ENCODE data around the gene ALDH3A2. TPM values are rescaled to one million over a fixed set of nuclear protein-coding genes. Genes with fewer than 3 reads are reported as not detected.

The ALDH3A2 gene
- total and polyA plus RNA-seq, 2 donors (not counting 1 experiment from before 2014, with no cell fraction given): 7.5 to 35.1 TPM

GRCh38 chr17:19719355-19720209 is 71.0 kb downstream of the ALDH3A2 start:
- DNase-seq: no peak
- Mint-ChIP-seq H3K9me3 (ENCODE audit: insufficient read depth) (no peaks in the 10 kb centered on the region), H3K27me3 (peaks cover 3% of the 10 kb centered on the region), H3K27ac (no peak overlapping the region), H3K4me3 (no peak overlapping the region), H3K4me1 (peaks cover 6% of the 10 kb centered on the region)
- WGBS (ENCODE audit: insufficient coverage): 96% methylated on average over 22 of the region's 23 CpGs
- no peaks in the 10 kb centered on the region for H3K27me3 ChIP-seq (replicated peaks in 1 of 4; ENCODE audit: control extremely low read depth in 1 of 4, control insufficient read depth in 3 of 4, insufficient read depth in 4 of 4, low read length in 3 of 4)
- no peaks in the 10 kb centered on the region for H3K79me2 ChIP-seq (ENCODE audit: control insufficient read depth, insufficient read depth, low read length)
- no peaks in the 10 kb centered on the region for H3K9me3 ChIP-seq (ENCODE audit: control extremely low read depth in 1 of 3, control insufficient read depth in 2 of 3, insufficient read depth in 1 of 3, low read length in 2 of 3)
- no peak overlapping the region for H3K9ac ChIP-seq (ENCODE audit: low read length)
- ChIA-PET CTCF (interaction anchor here (1.1 kb wide), 1 partner anchor 47 kb away, joined by 4 read pairs; no protein-coding TSS in a partner anchor), POLR2A (no interaction called here)
- no peak overlapping the region for H3K4me3 ChIP-seq (ENCODE audit: control extremely low read depth in 1 of 5, extremely low read depth in 1 of 5, insufficient read depth in 1 of 5, low read depth in 2 of 5, low read length in 4 of 5)
- TF ChIP-seq CTCF (IDR thresholded peaks at IDR 0.05): no peak
- no peak for TF ChIP-seq EZH2 (IDR thresholded peaks at IDR 0.05; ENCODE audit: borderline replicate concordance, insufficient read depth, low read depth, low read length, poor library complexity, severe bottlenecking)
- H2AFZ ChIP-seq (ENCODE audit: insufficient read depth, low read depth, low read length, poor library complexity, severe bottlenecking): no peak overlapping the region
- no peak overlapping the region for H3K27ac ChIP-seq (ENCODE audit: low read length in 2 of 2)
- no peaks in the 10 kb centered on the region for H3K36me3 ChIP-seq (replicated peaks in 1 of 2; ENCODE audit: control extremely low read depth in 1 of 2, control insufficient read depth in 1 of 2, extremely low read depth in 1 of 2, insufficient read depth in 2 of 2, low read length in 1 of 2)
- ATAC-seq (ENCODE audit: low read depth): no peak
- H3K4me2 ChIP-seq (replicated peaks; ENCODE audit: low read depth, low read length, poor library complexity, severe bottlenecking): no peak overlapping the region
- H3K4me1 ChIP-seq (ENCODE audit: control insufficient read depth in 2 of 2, insufficient read depth in 2 of 2, low read length in 2 of 2): peaks cover 6% of the 10 kb centered on the region in 2 donors
- no peaks in the 10 kb centered on the region for H4K20me1 ChIP-seq (ENCODE audit: control insufficient read depth, insufficient read depth, low read length, poor library complexity, severe bottlenecking)
- intact Hi-C loops (cut with micrococcal nuclease): no loop called here

GRCh38 chr17:19720210-19720475 is 71.6 kb downstream of the ALDH3A2 start:
- Mint-ChIP-seq H3K27me3 (peaks cover 3% of the 10 kb centered on the region), H3K27ac (no peak overlapping the region), H3K4me3 (no peak overlapping the region), H3K4me1 (peaks cover 9% of the 10 kb centered on the region), H3K9me3 (ENCODE audit: insufficient read depth) (no peaks in the 10 kb centered on the region)
- Histone ChIP-seq H3K9me3 (ENCODE audit: control extremely low read depth in 1 of 3, control insufficient read depth in 2 of 3, insufficient read depth in 1 of 3, low read length in 2 of 3) (no peaks in the 10 kb centered on the region), H3K4me1 (ENCODE audit: control insufficient read depth in 2 of 2, insufficient read depth in 2 of 2, low read length in 2 of 2) (peaks cover 11 to 12% of the 10 kb centered on the region in 2 donors), H4K20me1 (ENCODE audit: control insufficient read depth, insufficient read depth, low read length, poor library complexity, severe bottlenecking) (no peaks in the 10 kb centered on the region), H3K4me3 (ENCODE audit: control extremely low read depth in 1 of 5, extremely low read depth in 1 of 5, insufficient read depth in 1 of 5, low read depth in 2 of 5, low read length in 4 of 5) (no peak overlapping the region), H3K36me3 (replicated peaks in 1 of 2; ENCODE audit: control extremely low read depth in 1 of 2, control insufficient read depth in 1 of 2, extremely low read depth in 1 of 2, insufficient read depth in 2 of 2, low read length in 1 of 2) (no peaks in the 10 kb centered on the region), H3K27me3 (replicated peaks in 1 of 4; ENCODE audit: control extremely low read depth in 1 of 4, control insufficient read depth in 3 of 4, insufficient read depth in 4 of 4, low read length in 3 of 4) (no peaks in the 10 kb centered on the region), H3K4me2 (replicated peaks; ENCODE audit: low read depth, low read length, poor library complexity, severe bottlenecking) (no peak overlapping the region), H2AFZ (ENCODE audit: insufficient read depth, low read depth, low read length, poor library complexity, severe bottlenecking) (no peak overlapping the region), H3K9ac (ENCODE audit: low read length) (no peak overlapping the region), H3K79me2 (ENCODE audit: control insufficient read depth, insufficient read depth, low read length) (no peaks in the 10 kb centered on the region), H3K27ac (ENCODE audit: low read length in 2 of 2) (no peak overlapping the region)
- CTCF ChIA-PET: no interaction called here
- POLR2A ChIA-PET: no interaction called here
- ATAC-seq (ENCODE audit: low read depth) (no peak), DNase-seq (no peak)
- intact Hi-C loops (cut with micrococcal nuclease): no loop called here
- WGBS (ENCODE audit: insufficient coverage): 90% methylated on average over 5 of the region's 5 CpGs
- TF ChIP-seq EZH2 (IDR thresholded peaks at IDR 0.05; ENCODE audit: borderline replicate concordance, insufficient read depth, low read depth, low read length, poor library complexity, severe bottlenecking) (no peak), CTCF (IDR thresholded peaks at IDR 0.05) (no peak)
